SU-DHL-6 (cell line): Measurements from ENCODE around the gene HNF1B.

Experiments used
- H2AFZ ChIP-seq: fragments of 200-600 bp; sonication (generic); 2 replicates; pipeline ENCODE4 v1.6.1; 2014; ENCODE audit warnings: low read depth, mild to moderate bottlenecking, moderate library complexity, mixed read lengths, antibody characterized with exemption, low read length; ENCODE audit not compliant: severe bottlenecking
- H3F3A ChIP-seq: fragments of 200-600 bp; shearing (Covaris generic); 2 replicates; pipeline ENCODE4 v1.6.0; 2016; ENCODE audit warnings: antibody characterized with exemption, mild to moderate bottlenecking; ENCODE audit not compliant: insufficient read depth
- H3K27ac ChIP-seq: fragments of 200-600 bp; sonication (generic); 2 replicates; pipeline ENCODE4 v1.5.1; 2016; ENCODE audit warnings: low read depth, mild to moderate bottlenecking, low read length, moderate library complexity, mixed read lengths
- H3K27me3 ChIP-seq: fragments of 200-600 bp; sonication (generic), shearing (Covaris generic); 2 replicates; pipeline ENCODE4 v1.6.0; 2014; ENCODE audit warnings: mild to moderate bottlenecking, low read length
- H3K36me3 ChIP-seq: fragments of 200-600 bp; sonication (generic); 2 replicates; pipeline ENCODE4 v1.6.1; 2014; ENCODE audit warnings: mild to moderate bottlenecking, low read length, mixed read lengths
- H3K4me2 ChIP-seq: fragments of 300-600, 200-600 bp; shearing (Covaris generic), sonication (generic); 2 replicates; pipeline ENCODE4 v1.6.0; 2014; ENCODE audit warnings: low read length, low read depth, mild to moderate bottlenecking; ENCODE audit not compliant: poor library complexity, severe bottlenecking
- H3K4me3 ChIP-seq: fragments of 200-600 bp; sonication (generic); 2 replicates; pipeline ENCODE4 v1.5.1; 2014; ENCODE audit warnings: antibody characterized with exemption, low read length, mild to moderate bottlenecking, mixed read lengths; ENCODE audit not compliant: insufficient read depth, poor library complexity, severe bottlenecking
- H3K79me2 ChIP-seq: fragments of 200-600 bp; sonication (generic); 2 replicates; pipeline ENCODE4 v1.6.1; 2014; ENCODE audit warnings: mild to moderate bottlenecking, low read length, moderate library complexity; ENCODE audit not compliant: insufficient read depth
- H3K9ac ChIP-seq: fragments of 200-600 bp; sonication (generic); 2 replicates; pipeline ENCODE4 v1.7.0; 2014; ENCODE audit warnings: mild to moderate bottlenecking, low read length
- H3K9me2 ChIP-seq: fragments of 200-600 bp; sonication (generic); replicated peaks from 2 replicates; pipeline ENCODE4 v1.6.1; 2014; ENCODE audit warnings: low read length; ENCODE audit not compliant: insufficient read depth
- H3K9me3 ChIP-seq: fragments of 200-600 bp; sonication (generic); 2 replicates; pipeline ENCODE4 v1.6.1; 2014; ENCODE audit warnings: low read length, mixed read lengths; ENCODE audit not compliant: insufficient read depth
- H4K20me1 ChIP-seq: fragments of 200-600 bp; sonication (generic); 2 replicates; pipeline ENCODE4 v1.6.1; 2014; ENCODE audit warnings: low read depth, mild to moderate bottlenecking, antibody characterized with exemption, low read length, moderate library complexity, mixed read lengths
- EZH2phosphoT487 ChIP-seq: fragments of 200-600 bp; sonication (generic), shearing (Covaris generic); conservative IDR thresholded peaks from 2 replicates; pipeline ENCODE4 v1.6.1; 2018; ENCODE audit warnings: mild to moderate bottlenecking, antibody characterized with exemption, low read length, moderate library complexity, mixed read lengths
- TF ChIP-seq, protein P1 (sequence below): fragments of 200-600 bp; sonication (generic); IDR thresholded peaks from one replicate; pipeline ENCODE4 v1.5.1; 2017; ENCODE audit warnings: antibody characterized with exemption, mild to moderate bottlenecking, low read length, moderate library complexity; ENCODE audit not compliant: insufficient read depth, poor library complexity, severe bottlenecking

The HNF1B gene

DNA sequence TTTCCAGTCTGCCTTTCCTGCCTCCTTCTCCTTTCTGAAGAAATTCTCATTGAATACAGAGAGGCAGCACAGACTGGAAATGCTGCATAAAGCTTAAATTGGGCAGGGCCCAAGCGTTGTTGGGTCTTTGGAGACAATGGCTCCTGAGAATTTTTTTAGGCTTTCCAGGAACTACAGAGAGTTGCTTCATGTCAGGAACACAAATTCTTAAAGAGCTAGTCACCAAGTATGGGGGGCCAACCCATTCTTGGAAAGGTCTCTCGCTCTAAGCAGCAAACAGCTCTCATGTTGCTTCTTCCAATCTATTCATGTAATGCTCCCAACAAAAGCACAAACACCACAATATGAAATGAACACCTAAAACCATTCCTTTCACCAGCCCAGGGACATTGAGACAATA is 6.9 kb downstream of the HNF1B start:
- H3F3A ChIP-seq = no peaks in the 10 kb centered on the region
- no peak for TF ChIP-seq EZH2phosphoT487
- TF ChIP-seq, protein P1, sequence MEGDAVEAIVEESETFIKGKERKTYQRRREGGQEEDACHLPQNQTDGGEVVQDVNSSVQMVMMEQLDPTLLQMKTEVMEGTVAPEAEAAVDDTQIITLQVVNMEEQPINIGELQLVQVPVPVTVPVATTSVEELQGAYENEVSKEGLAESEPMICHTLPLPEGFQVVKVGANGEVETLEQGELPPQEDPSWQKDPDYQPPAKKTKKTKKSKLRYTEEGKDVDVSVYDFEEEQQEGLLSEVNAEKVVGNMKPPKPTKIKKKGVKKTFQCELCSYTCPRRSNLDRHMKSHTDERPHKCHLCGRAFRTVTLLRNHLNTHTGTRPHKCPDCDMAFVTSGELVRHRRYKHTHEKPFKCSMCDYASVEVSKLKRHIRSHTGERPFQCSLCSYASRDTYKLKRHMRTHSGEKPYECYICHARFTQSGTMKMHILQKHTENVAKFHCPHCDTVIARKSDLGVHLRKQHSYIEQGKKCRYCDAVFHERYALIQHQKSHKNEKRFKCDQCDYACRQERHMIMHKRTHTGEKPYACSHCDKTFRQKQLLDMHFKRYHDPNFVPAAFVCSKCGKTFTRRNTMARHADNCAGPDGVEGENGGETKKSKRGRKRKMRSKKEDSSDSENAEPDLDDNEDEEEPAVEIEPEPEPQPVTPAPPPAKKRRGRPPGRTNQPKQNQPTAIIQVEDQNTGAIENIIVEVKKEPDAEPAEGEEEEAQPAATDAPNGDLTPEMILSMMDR = no peak
- no peaks in the 10 kb centered on the region for H3K79me2 ChIP-seq
- no peaks in the 10 kb centered on the region for H3K9me3 ChIP-seq
- no peak overlapping the region for H3K9ac ChIP-seq
- no peaks in the 10 kb centered on the region for H3K36me3 ChIP-seq
- no peak overlapping the region for H3K4me2 ChIP-seq
- H3K4me3 ChIP-seq = no peak overlapping the region
- H3K27me3 ChIP-seq = no peaks in the 10 kb centered on the region
- no peaks in the 10 kb centered on the region for H4K20me1 ChIP-seq
- no peak overlapping the region for H2AFZ ChIP-seq
- H3K9me2 ChIP-seq = no peaks in the 10 kb centered on the region
- H3K27ac ChIP-seq = no peak overlapping the region

DNA sequence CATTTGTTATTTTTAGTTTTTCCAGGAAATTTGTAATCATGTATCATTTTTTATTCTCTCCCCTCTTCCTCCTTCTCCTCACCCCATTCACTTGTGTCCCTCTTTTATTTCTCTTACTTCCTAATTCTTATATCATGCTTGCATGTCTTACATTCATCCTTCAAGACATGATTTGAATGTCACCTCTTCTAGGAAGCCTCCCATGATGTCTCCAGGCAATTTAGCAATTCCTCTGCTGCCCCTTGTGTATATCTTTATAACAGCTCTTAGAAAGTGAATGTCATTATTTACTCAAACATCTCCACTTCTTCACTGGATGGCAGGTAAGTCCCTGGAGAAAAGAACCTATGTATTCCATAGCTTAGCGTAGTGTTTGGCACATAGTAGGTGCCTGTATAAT is 7.8 kb downstream of the HNF1B start:
- TF ChIP-seq EZH2phosphoT487 = no peak
- TF ChIP-seq, protein P1 = no peak
- H3K4me2 ChIP-seq = no peak overlapping the region
- H3K4me3 ChIP-seq = no peak overlapping the region
- no peak overlapping the region for H3K27ac ChIP-seq
- H3K9ac ChIP-seq = no peak overlapping the region
- no peaks in the 10 kb centered on the region for H3K9me3 ChIP-seq
- no peaks in the 10 kb centered on the region for H3F3A ChIP-seq
- no peak overlapping the region for H2AFZ ChIP-seq
- H4K20me1 ChIP-seq = no peaks in the 10 kb centered on the region
- no peaks in the 10 kb centered on the region for H3K36me3 ChIP-seq
- no peaks in the 10 kb centered on the region for H3K27me3 ChIP-seq
- no peaks in the 10 kb centered on the region for H3K9me2 ChIP-seq
- no peaks in the 10 kb centered on the region for H3K79me2 ChIP-seq

DNA sequence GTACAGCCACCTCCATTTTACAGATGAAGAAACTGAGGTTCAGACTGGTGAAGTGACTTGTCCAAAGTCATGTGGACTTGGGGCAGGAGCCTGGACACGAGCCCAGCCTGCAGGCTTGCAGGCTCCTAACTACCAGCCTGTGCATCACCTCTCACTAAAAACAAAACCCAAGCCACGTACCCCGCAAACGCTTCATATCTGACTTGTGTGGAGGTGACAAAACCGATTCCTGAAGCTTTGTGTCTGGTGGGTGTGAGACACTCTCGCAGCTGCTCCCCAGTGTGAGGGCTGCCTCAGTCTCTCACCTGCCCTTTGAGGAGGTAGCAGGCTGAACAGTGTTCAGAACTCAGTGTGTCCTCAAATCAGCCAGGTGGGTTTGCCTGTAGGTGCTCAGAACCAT is 8.4 kb downstream of the HNF1B start:
- H3K27me3 ChIP-seq = no peaks in the 10 kb centered on the region
- H3K4me2 ChIP-seq = no peak overlapping the region
- H3K36me3 ChIP-seq = no peaks in the 10 kb centered on the region
- H3K9me3 ChIP-seq = no peaks in the 10 kb centered on the region
- no peak overlapping the region for H3K9ac ChIP-seq
- H4K20me1 ChIP-seq = no peaks in the 10 kb centered on the region
- no peaks in the 10 kb centered on the region for H3K79me2 ChIP-seq
- no peak overlapping the region for H3K4me3 ChIP-seq
- H2AFZ ChIP-seq = no peak overlapping the region
- no peak overlapping the region for H3K27ac ChIP-seq
- no peaks in the 10 kb centered on the region for H3K9me2 ChIP-seq
- H3F3A ChIP-seq = no peaks in the 10 kb centered on the region
- no peak for TF ChIP-seq EZH2phosphoT487
- TF ChIP-seq, protein P1 = no peak

GRCh38 chr17:37735165-37735564 is 9.7 kb downstream of the HNF1B start:
- H3K9me3 ChIP-seq = no peaks in the 10 kb centered on the region
- H3F3A ChIP-seq = no peaks in the 10 kb centered on the region
- H3K79me2 ChIP-seq = no peaks in the 10 kb centered on the region
- no peak overlapping the region for H3K9ac ChIP-seq
- TF ChIP-seq, protein P1 = no peak
- no peak for TF ChIP-seq EZH2phosphoT487
- no peaks in the 10 kb centered on the region for H3K9me2 ChIP-seq
- H3K4me2 ChIP-seq = no peak overlapping the region
- H4K20me1 ChIP-seq = no peaks in the 10 kb centered on the region
- H2AFZ ChIP-seq = no peak overlapping the region
- no peak overlapping the region for H3K4me3 ChIP-seq
- H3K27ac ChIP-seq = no peak overlapping the region
- H3K27me3 ChIP-seq = no peaks in the 10 kb centered on the region
- H3K36me3 ChIP-seq = no peaks in the 10 kb centered on the region
